Suppressor macrophage treated with lipopolysaccharide for 4 hours (primary cell): ENCODE results near the gene SCAMP3.
"Not testable (repeated sequence)": the region's sequence is repeated elsewhere in the genome, so short reads cannot be mapped to it uniquely, and the experiment has no call there.

Experiments used
- DNase-seq: peaks from one replicate; pipeline ENCODE4 v3.0.0-alpha.2; 2020

SCAMP3 gene

GRCh38 chr1:155226910-155227260, 35.3 kb downstream of the SCAMP3 start:
- peak; percentile 62 for DNase-seq

- DNase-seq, result peak; percentile 87
Observed at GRCh38 chr1:155226188-155226909, 35.8 kb downstream of the SCAMP3 start.

GRCh38 chr1:155225404-155225759, 36.8 kb downstream of the SCAMP3 start:
- DNase-seq, result not testable (repeated sequence)

- peak; percentile 29 for DNase-seq
Observed at GRCh38 chr1:155223047-155223446, 39.1 kb downstream of the SCAMP3 start.

GRCh38 chr1:155220211-155220965, 41.8 kb downstream of the SCAMP3 start:
- DNase-seq, result not testable (repeated sequence)

GRCh38 chr1:155219592-155220031, 42.5 kb downstream of the SCAMP3 start:
- DNase-seq, result peak; percentile 70

GRCh38 chr1:155218854-155219591, 43.1 kb downstream of the SCAMP3 start:
- DNase-seq, result peak; percentile 53

GRCh38 chr1:155214702-155215101, 47.5 kb downstream of the SCAMP3 start:
- not testable (repeated sequence) for DNase-seq

- not testable (repeated sequence) for DNase-seq
Observed at GRCh38 chr1:155212051-155212440, 50.1 kb downstream of the SCAMP3 start.

- DNase-seq, result not testable (repeated sequence)
Observed at GRCh38 chr1:155211381-155212050, 50.6 kb downstream of the SCAMP3 start.

- peak; percentile 72 for DNase-seq
Observed at GRCh38 chr1:155210314-155211104, 51.7 kb downstream of the SCAMP3 start.

GRCh38 chr1:155209312-155209721, 52.8 kb downstream of the SCAMP3 start:
- no peak for DNase-seq

GRCh38 chr1:155208541-155209311, 53.4 kb downstream of the SCAMP3 start, which contains the start of gene MTX1:
TSS of gene MTX1 (plus strand) at chr1:155208695. CDS start at chr1:155208805, 110 bp downstream.
- DNase-seq, result peak; percentile 90

- no peak for DNase-seq
Observed at GRCh38 chr1:155207806-155208540, 54.2 kb downstream of the SCAMP3 start, which contains the start of gene THBS3. TSS of gene THBS3 (minus strand) at chr1:155207897. CDS start at chr1:155207876, 21 bp downstream.

- DNase-seq, result peak; percentile 81
Observed at GRCh38 chr1:155206891-155207805, 55.0 kb downstream of the SCAMP3 start.
